Dendritic cell treated with granulocyte-macrophage colony-stimulating factor and Interleukin-4, amounts not matched to agents 40 ng/mL and 50 ng/mL, for 4 days (primary cell): ENCODE data around the gene DMBX1.

Source experiments
- H3K27ac Mint-ChIP-seq: one replicate; pipeline ENCODE4 v1.8.0; 2022; ENCODE audit warnings: mild to moderate bottlenecking, mixed read lengths
- H3K27me3 Mint-ChIP-seq: one replicate; pipeline ENCODE4 v1.8.0; 2022; ENCODE audit warnings: mild to moderate bottlenecking, mixed read lengths
- H3K36me3 Mint-ChIP-seq: one replicate; pipeline ENCODE4 v1.8.0; 2022; ENCODE audit warnings: low read depth, mixed read lengths
- H3K4me1 Mint-ChIP-seq: one replicate; pipeline ENCODE4 v1.8.0; 2022; ENCODE audit warnings: low read depth, mixed read lengths
- H3K4me3 Mint-ChIP-seq: one replicate; pipeline ENCODE4 v1.8.0; 2022; ENCODE audit warnings: mild to moderate bottlenecking, moderate library complexity, mixed read lengths
- H3K9me3 Mint-ChIP-seq: one replicate; pipeline ENCODE4 v1.8.0; 2022; ENCODE audit warnings: mixed read lengths
- intact Hi-C: fragments of 100-400 bp; cut with micrococcal nuclease; formaldehyde crosslinking; loops from one replicate; pipeline ENCODE4 v1.15.0; 2022

Gene DMBX1

GRCh38 chr1:46452931-46453325, 36.7 kb upstream of the DMBX1 start:
- Mint-ChIP-seq H3K4me3 (no peak overlapping the region), H3K36me3 (no peaks in the 10 kb centered on the region), H3K27me3 (peaks cover 66% of the 10 kb centered on the region), H3K27ac (no peak overlapping the region), H3K9me3 (no peaks in the 10 kb centered on the region), H3K4me1 (peaks cover 10% of the 10 kb centered on the region)
- intact Hi-C loops: no loop called here

- Mint-ChIP-seq H3K4me3 (no peak overlapping the region), H3K9me3 (no peaks in the 10 kb centered on the region), H3K27me3 (peaks cover 64% of the 10 kb centered on the region), H3K4me1 (peaks cover 5% of the 10 kb centered on the region), H3K36me3 (no peaks in the 10 kb centered on the region), H3K27ac (no peak overlapping the region)
- intact Hi-C loops: no loop called here
Measured at GRCh38 chr1:46453449-46453848, 36.2 kb upstream of the DMBX1 start.

- H3K9me3 Mint-ChIP-seq: no peaks in the 10 kb centered on the region
Measured at GRCh38 chr1:46455951-46456350, 33.7 kb upstream of the DMBX1 start.

GRCh38 chr1:46456411-46456963, 33.1 kb upstream of the DMBX1 start:
- Mint-ChIP-seq H3K27ac (no peak overlapping the region), H3K36me3 (no peaks in the 10 kb centered on the region), H3K9me3 (no peaks in the 10 kb centered on the region), H3K4me1 (no peaks in the 10 kb centered on the region), H3K4me3 (no peak overlapping the region), H3K27me3 (peaks cover 63% of the 10 kb centered on the region)
- intact Hi-C loops: no loop called here

More at GRCh38 chr1:46455951-46456350, 33.7 kb upstream of the DMBX1 start:
- peaks cover 63% of the 10 kb centered on the region for H3K27me3 Mint-ChIP-seq
- no peaks in the 10 kb centered on the region for H3K36me3 Mint-ChIP-seq
- H3K4me1 Mint-ChIP-seq: no peaks in the 10 kb centered on the region
- intact Hi-C loops: no loop called here
- no peak overlapping the region for H3K4me3 Mint-ChIP-seq
- H3K27ac Mint-ChIP-seq: no peak overlapping the region

GRCh38 chr1:46457178-46457577, 32.5 kb upstream of the DMBX1 start:
- Mint-ChIP-seq H3K4me1 (no peaks in the 10 kb centered on the region), H3K9me3 (no peaks in the 10 kb centered on the region), H3K4me3 (no peak overlapping the region), H3K36me3 (no peaks in the 10 kb centered on the region), H3K27me3 (peaks cover 65% of the 10 kb centered on the region), H3K27ac (no peak overlapping the region)
- intact Hi-C loops: no loop called here

GRCh38 chr1:46458190-46458589, 31.4 kb upstream of the DMBX1 start:
- H3K4me1 Mint-ChIP-seq: no peaks in the 10 kb centered on the region
- H3K9me3 Mint-ChIP-seq: no peaks in the 10 kb centered on the region
- no peaks in the 10 kb centered on the region for H3K36me3 Mint-ChIP-seq
- intact Hi-C loops: no loop called here
- H3K27ac Mint-ChIP-seq: no peak overlapping the region
- H3K27me3 Mint-ChIP-seq: peaks cover 66% of the 10 kb centered on the region
- no peak overlapping the region for H3K4me3 Mint-ChIP-seq

- no peaks in the 10 kb centered on the region for H3K36me3 Mint-ChIP-seq
- no peaks in the 10 kb centered on the region for H3K9me3 Mint-ChIP-seq
- no peak overlapping the region for H3K4me3 Mint-ChIP-seq
- peaks cover 61% of the 10 kb centered on the region for H3K27me3 Mint-ChIP-seq
- no peaks in the 10 kb centered on the region for H3K4me1 Mint-ChIP-seq
- intact Hi-C loops: no loop called here
- H3K27ac Mint-ChIP-seq: no peak overlapping the region
Measured at GRCh38 chr1:46458846-46459245, 30.8 kb upstream of the DMBX1 start.

- H3K4me1 Mint-ChIP-seq: no peaks in the 10 kb centered on the region
- no peaks in the 10 kb centered on the region for H3K9me3 Mint-ChIP-seq
- intact Hi-C loops: no loop called here
- H3K4me3 Mint-ChIP-seq: no peak overlapping the region
- no peak overlapping the region for H3K27ac Mint-ChIP-seq
- H3K36me3 Mint-ChIP-seq: no peaks in the 10 kb centered on the region
- H3K27me3 Mint-ChIP-seq: peaks cover 62% of the 10 kb centered on the region
Measured at GRCh38 chr1:46459315-46459714, 30.3 kb upstream of the DMBX1 start.

- intact Hi-C loops: no loop called here
- H3K36me3 Mint-ChIP-seq: no peaks in the 10 kb centered on the region
- H3K27ac Mint-ChIP-seq: no peak overlapping the region
- H3K27me3 Mint-ChIP-seq: peaks cover 73% of the 10 kb centered on the region
- H3K4me1 Mint-ChIP-seq: peaks cover 4% of the 10 kb centered on the region
- no peaks in the 10 kb centered on the region for H3K9me3 Mint-ChIP-seq
- no peak overlapping the region for H3K4me3 Mint-ChIP-seq
Measured at GRCh38 chr1:46461017-46461808, 28.4 kb upstream of the DMBX1 start.

GRCh38 chr1:46461809-46462448, 27.7 kb upstream of the DMBX1 start:
- Mint-ChIP-seq H3K27ac (no peak overlapping the region), H3K4me1 (peaks cover 8% of the 10 kb centered on the region), H3K4me3 (no peak overlapping the region), H3K36me3 (no peaks in the 10 kb centered on the region), H3K9me3 (no peaks in the 10 kb centered on the region), H3K27me3 (peaks cover 77% of the 10 kb centered on the region)
- intact Hi-C loops: no loop called here

GRCh38 chr1:46464013-46464548, 25.6 kb upstream of the DMBX1 start:
- Mint-ChIP-seq H3K9me3 (no peaks in the 10 kb centered on the region), H3K4me3 (no peak overlapping the region)

GRCh38 chr1:46464915-46465314, 24.7 kb upstream of the DMBX1 start:
- no peaks in the 10 kb centered on the region for H3K36me3 Mint-ChIP-seq
- H3K4me3 Mint-ChIP-seq: no peak overlapping the region
- no peaks in the 10 kb centered on the region for H3K9me3 Mint-ChIP-seq
- intact Hi-C loops: no loop called here
- peaks cover 12% of the 10 kb centered on the region for H3K4me1 Mint-ChIP-seq
- H3K27ac Mint-ChIP-seq: no peak overlapping the region
- peaks cover 90% of the 10 kb centered on the region for H3K27me3 Mint-ChIP-seq

More at GRCh38 chr1:46464013-46464548, 25.6 kb upstream of the DMBX1 start:
- H3K27ac Mint-ChIP-seq: no peak overlapping the region
- no peaks in the 10 kb centered on the region for H3K36me3 Mint-ChIP-seq
- peaks cover 12% of the 10 kb centered on the region for H3K4me1 Mint-ChIP-seq
- intact Hi-C loops: no loop called here
- H3K27me3 Mint-ChIP-seq: peaks cover 91% of the 10 kb centered on the region

- Mint-ChIP-seq H3K9me3 (no peaks in the 10 kb centered on the region), H3K4me3 (no peak overlapping the region), H3K27ac (no peak overlapping the region), H3K27me3 (peaks cover 89% of the 10 kb centered on the region), H3K4me1 (peaks cover 12% of the 10 kb centered on the region), H3K36me3 (no peaks in the 10 kb centered on the region)
- intact Hi-C loops: no loop called here
Measured at GRCh38 chr1:46465981-46466476, 23.6 kb upstream of the DMBX1 start.
